ENCODE measurements around the gene MRPL41.
"Not testable (repeated sequence)": the region's sequence is repeated elsewhere in the genome, so short reads cannot be mapped to it uniquely, and the experiment has no call there.

The MRPL41 gene

DNA sequence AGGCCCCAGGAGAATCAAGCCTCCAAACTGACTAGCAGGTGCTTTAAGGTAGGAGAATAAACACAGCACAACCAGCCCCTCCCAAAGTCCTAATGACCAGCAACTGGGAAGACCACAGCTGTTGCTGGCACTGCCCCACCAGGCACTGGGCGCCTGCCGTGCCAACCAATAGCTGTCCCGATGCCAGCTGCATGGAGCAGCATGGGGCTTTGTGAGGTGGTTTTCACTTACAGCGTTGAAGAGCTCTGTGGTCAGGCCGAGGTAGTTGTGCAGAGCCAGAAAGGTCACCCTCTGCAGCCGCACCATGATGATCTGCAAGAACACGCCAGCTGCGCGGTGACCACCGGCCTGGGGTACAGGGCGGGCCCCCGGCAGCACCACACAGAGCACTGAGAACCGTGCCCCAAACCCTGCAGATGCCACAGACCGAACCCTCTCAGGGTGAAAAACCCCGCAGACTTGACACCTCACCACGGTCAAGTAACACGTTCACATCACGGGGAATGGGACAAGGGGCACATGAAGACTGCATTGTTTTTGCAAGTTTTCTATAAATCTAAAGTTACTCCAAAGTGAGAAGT, 30.2 kb upstream of the MRPL41 start:
- DNase-seq (ENCODE audit: low read depth in 2 of 2, low spot score in 1 of 2): no peak

DNA sequence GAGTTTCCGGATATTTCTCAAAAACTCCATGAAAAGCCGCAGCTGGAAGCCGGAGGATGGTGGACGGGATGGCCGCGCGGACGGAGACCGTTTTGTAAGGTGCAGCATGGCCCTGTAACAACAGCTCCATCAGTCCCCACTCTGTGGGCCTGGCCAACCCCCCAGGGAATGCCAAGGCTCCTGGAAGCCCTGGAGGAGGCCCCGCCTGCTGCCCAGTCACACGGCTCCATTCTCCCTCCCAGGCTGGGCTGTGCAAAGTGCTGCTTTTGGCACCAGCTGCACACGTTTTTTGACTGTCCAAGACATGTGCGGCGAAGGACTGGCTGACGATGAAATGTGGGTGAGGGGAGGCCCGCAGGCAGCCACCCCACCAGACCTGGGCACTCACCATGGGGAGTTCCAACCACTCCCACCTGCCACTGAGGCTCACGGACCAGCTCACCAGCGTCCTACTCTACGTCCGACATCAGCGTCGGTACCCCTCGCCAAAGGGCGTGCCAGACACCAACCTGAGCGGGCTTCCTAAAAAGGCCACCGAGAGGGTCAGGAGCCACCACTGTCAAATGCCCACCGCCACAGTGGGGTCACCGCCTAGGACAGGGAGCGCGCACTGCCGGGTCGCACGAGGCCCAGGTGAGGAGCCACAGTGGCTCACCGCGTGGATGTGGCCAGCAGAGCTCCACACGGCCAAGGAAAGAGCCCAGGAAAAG, 28.8 kb upstream of the MRPL41 start:
- DNase-seq (ENCODE audit: low read depth in 2 of 2, low spot score in 1 of 2): no peak

DNA sequence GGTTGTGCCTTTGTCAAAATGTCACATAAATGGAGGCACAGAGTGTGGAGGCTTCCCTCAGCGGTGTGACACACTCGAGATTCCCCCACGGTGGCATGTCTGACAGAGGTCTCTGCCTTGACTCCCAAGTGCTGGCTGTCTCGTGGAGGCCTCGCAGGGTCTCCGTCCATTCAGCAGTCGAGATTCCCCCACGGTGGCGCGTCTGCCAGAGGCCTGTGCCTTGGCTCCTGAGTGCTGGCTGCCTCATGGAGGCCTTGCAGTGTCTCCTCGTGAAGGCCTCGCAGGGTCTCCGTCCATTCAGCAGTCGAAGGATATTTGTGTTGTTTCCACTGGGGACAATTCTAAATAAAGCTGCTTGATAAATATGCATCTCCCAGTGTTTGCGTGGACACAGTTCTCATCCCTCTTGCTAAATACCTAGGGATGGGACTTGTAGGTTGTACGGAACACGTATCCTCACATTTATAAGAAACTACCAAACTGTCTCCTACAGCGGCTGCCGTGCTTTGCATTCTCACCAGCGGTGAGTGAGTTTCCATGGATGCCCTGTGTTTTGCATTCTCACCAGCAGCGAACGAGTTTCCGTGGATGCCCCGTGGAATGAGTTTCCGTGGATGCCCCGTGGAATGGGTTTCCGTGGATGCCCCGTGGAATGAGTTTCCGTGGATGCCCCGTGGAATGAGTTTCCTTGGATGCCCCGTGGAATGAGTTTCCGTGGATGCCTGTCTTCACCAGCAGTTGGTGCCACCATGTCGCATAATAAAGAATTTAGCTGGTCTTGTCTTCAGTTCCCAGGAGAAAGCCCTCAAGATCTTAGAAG, 27.3 kb upstream of the MRPL41 start:
- no peak for DNase-seq (ENCODE audit: low read depth in 2 of 2, low spot score in 1 of 2)

DNA sequence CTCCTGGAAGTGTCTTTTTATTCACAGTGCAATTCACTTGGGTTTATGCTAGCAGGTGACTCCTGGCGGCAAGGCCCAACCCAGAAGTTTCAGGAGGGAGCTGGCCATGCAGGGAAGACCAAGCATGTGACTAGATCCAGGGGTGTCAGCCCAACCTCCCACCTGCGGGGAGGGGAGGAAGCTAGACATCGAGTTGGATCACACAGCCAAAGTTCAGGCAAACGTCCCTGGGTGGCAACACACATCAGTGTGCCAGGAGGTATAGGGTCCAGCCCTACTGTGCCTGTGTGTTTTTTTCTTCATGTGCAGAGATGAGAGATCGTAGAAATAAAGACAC, 26.7 kb upstream of the MRPL41 start:
- DNase-seq (ENCODE audit: low read depth in 2 of 2, low spot score in 1 of 2): no peak

DNA sequence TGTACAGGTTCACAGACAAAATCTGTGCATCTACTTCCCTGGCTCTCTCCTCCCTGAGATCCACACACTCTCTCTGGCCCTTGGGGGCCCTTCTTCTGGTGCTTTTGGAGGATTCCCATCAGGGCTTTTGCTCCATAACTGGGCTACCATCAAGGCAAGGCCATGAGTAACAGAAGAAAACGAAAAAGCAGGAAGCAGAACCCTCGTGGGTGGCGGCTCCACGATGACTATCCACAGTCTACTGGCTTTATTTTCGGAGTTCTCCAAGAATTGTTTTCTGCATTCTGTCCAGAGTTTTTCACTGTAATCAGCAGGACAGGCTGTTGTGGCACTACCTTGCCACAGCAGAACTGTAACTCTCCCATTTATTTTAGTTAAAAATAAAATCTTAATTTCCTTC, 21.3 kb upstream of the MRPL41 start:
- no peak for DNase-seq (ENCODE audit: low read depth in 2 of 2, low spot score in 1 of 2)

DNA sequence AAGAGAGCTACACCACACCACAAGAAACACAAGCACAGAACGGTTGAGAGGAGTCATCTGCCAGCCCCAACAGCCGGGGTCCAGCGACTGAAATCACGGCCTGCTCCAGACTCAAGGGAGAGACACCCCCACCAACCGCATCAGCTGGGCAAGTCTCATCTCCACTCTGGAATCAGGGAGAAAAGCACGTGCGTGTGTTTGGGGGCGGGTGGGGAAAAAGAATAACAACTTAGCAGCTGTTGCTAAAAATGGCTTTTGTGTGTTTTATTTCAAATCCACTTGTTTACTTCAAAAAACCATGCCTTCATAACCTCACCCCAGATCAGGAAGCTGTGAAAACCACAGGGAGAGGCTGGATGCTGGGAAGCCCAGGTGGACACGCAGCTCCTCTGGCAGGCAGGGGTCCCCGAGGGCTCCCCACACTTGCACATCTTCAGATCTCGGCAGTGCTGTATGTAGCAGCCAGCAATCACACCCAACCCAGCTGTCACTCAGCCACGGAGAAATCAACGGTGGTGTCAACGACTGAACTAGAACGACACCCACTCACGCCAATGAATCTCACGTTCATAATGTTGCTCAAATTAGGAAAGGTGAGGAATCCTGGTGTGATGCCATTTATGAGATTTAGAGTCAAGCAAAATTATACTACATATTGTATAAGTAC, 20.4 kb upstream of the MRPL41 start:
- no peak for DNase-seq (ENCODE audit: low read depth in 2 of 2, low spot score in 1 of 2)

DNA sequence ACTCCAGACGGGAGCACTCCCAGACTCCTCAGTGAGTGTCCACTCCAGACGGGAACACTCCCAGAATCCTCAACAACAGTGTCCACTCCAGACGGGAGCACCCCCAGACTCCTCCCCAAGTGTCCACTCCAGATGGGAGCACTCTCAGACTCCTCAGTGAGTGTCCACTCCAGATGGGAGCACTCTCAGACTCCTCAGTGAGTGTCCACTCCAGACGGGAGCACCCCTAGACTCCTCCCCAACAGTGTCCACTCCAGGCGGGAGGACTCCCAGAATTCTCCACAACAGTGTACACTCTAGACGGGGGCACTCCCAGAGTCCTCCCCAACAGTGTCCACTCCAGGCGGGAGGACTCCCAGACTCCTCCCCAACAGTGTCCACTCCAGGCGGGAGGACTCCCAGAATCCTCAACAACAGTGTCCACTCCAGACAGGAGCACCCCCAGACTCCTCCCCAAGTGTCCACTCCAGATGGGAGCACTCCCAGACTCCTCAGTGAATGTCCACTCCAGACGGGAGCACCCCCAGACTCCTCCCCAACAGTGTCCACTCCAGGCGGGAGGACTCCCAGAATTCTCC, 18.7 kb upstream of the MRPL41 start:
- DNase-seq (ENCODE audit: low read depth in 2 of 2, low spot score in 1 of 2): not testable (repeated sequence)

DNA sequence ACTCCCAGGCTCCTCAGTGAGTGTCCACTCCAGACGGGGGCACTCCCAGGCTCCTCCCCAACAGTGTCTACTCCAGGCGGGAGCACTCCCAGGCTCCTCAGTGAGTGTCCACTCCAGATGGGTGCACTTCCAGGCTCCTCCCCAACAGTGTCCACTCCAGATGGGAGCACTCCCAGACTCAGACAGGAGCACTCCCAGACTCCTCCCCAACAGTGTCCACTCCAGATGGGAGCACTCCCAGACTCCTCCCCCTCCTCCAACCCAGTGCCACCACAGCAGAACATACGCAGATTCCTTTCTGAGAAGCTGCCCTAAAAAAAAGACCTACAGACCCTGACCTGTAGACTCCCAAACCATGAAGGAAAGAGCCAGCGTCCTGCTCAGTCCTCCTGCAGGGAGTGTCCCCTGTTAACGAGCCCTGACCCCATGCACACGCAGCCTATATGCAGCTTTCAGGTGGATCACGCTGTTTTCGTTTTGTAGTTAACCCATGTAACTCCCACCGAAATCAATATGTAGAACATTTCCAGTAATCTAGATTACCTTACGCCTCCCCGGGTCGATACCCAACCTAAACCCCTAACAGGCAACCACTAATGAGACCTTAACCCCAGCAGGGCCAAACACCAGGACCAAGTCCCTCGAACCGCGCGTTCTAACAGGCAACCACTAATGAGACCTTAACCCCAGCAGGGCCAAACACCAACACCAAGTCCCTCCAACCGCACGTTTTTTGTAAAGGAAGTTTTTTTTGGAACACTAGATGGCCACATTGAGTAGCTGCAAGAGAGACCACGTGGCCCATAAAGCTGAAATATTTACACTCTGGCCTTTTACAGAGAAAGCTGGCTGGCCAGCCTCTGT, 17.2 kb upstream of the MRPL41 start:
- DNase-seq (ENCODE audit: low read depth in 2 of 2, low spot score in 1 of 2): no peak

DNA sequence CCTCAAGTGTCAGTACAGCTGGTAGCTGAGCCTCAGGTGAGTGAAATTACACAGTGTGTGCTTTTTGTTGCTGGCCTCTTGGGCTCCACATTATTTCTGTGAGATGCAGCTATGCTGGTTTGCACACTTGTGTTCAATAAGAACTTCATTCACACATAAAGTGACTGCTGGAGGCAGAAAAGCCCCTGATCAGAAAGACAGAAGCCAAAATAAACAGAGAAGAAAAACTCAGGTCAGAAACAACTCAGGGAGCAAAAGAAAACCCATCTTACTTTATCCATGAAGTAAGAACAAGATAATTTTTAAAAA, 16.6 kb upstream of the MRPL41 start:
- DNase-seq (ENCODE audit: low read depth in 2 of 2, low spot score in 1 of 2): no peak

DNA sequence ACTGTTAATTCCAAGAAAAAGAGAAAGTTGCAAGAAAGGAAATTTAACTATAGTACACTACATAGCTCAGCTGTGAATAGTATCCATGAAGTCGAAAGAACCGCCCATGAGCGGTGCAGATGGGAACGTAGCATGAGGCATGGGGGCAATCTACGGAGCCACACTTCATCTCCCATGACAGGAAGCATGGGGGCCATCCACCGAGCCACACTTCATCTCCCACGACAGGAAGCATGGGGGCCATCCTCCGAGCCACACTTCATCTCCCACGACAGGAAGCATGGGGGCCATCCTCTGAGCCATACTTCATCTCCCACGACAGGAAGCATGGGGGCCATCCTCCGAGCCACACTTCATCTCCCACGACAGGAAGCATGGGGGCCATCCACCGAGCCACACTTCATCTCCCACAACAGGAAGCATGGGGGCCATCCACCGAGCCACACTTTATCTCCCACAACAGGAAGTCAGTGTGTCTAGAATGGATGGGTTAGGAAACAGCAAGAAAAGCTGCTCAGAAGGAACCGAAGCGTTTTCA, 15.0 kb upstream of the MRPL41 start:
- not testable (repeated sequence) for DNase-seq (ENCODE audit: low read depth in 2 of 2, low spot score in 1 of 2)

DNA sequence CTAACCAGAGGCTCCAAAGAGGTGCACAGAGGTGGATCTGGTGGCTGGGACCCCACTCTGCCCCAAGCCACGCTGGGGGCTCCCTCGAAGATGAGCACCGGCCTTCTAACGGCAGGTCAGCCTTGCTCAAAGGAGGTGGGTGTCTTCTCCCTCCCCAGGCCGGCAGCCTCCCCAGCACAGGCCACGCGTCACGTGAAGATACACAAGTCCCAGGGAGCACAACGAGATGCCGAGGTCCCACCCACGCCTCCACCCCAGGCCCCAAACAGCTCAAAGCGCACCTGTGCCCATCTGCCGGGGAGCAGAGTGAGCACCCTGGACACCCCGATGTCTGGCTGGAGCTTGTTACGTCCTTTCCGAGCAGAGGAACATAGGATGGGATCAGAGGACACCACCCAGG, 13.6 kb upstream of the MRPL41 start:
- no peak for DNase-seq (ENCODE audit: low read depth in 2 of 2, low spot score in 1 of 2)

DNA sequence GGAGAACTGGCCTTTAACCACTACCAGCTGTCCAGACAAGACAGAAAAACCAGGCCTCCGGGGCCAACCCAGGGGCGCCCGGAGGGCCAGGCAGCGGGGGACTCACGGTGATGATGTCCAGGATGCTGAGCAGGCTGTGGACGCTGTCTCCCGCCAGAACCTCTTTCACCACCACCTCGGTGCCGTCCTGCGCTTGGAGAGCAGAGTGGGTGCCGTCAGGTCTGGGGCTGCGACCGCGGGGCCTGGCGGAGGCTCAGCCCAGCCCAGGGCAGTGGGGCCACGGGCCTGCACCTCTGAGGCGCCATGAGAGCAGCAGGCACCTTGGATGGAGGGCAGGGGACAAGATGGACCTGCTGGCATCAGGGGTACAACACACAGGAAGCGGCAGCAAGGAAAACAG, 11.1 kb upstream of the MRPL41 start:
- DNase-seq (ENCODE audit: low read depth in 2 of 2, low spot score in 1 of 2): no peak

DNA sequence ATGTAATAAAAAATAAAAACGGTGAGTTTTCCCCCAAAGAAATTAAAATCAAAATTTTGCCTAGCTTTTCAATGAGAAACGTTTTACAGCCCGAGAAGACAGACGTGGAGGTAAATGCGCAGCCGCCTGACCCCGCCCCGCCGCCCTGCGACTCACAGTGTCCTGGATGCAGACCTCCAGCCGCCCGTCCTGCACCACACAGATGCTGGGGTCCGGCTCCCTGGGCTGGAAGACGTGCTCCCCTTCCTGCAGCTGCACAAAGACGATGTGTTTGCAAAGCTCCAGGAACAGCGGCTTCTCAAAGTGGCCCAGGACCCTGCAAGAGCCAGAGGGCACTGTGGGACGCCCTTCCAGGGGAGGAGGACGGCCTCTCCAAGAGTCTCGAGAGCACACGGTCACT, 9.2 kb upstream of the MRPL41 start:
- DNase-seq (ENCODE audit: low read depth in 2 of 2, low spot score in 1 of 2): no peak

DNA sequence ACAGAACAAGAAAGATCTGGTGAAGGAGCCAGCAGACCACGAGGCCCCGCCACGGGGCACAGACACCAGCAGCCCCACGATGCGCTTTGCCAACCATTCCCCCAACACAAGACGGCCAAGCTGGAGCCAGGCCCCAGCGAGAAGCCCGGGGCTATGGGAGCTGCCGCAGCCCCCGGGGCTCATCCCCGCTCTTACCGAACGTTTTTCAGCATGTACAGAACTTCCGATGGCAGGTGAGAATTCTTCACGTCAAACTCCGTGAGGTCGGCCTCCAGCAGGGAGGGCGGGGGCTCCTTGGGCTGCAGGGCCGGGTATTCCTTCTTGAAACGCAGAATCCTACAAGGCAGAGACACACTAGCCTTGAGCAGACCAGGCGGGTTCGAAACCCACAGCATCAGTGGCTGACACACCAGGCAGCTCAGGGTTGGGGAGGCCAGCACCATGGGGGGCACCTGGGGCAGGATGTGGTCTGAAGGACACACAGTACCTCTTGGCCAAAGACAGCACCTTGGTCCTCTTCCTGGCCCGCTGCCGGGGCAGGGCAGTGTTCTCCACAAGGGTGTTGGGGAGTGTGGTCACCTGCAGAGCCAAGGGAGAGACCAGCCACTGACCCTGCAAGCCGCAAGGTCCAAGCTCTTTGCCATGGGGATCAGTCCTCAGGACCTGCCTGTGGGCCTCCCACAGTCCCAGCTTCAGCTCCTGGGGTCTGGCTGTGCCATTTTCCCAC, 8.3 kb upstream of the MRPL41 start:
- no peak for DNase-seq (ENCODE audit: low read depth in 2 of 2, low spot score in 1 of 2)

DNA sequence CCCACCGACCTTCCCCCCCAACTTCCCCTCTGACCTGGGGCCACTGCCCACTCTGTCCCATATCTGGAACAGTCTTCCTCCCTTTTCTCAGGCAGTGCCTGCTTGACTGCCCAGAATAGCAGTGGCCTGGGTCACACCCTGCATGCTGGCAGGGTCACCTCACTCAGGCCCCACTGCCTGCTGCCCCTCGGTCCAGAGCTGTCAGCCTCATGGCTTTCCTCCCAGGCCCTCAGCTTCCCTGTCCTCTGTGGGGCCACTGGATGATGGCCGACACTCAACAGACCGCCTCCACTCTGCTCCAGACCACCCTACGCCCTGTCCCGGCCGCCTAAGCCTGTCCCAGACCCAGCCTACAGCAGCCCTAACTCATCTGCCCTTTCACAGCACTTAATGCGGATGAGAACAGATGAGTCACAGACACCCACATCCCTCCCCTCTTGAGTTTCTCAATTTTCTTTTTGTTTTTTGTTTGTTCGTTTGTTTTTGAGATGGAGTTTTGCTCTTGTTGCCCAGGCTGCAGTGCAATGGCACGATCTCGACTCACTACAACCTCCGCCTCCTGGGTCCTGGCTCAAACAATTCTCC, 7.4 kb upstream of the MRPL41 start:
- DNase-seq (ENCODE audit: low read depth in 2 of 2, low spot score in 1 of 2): no peak

DNA sequence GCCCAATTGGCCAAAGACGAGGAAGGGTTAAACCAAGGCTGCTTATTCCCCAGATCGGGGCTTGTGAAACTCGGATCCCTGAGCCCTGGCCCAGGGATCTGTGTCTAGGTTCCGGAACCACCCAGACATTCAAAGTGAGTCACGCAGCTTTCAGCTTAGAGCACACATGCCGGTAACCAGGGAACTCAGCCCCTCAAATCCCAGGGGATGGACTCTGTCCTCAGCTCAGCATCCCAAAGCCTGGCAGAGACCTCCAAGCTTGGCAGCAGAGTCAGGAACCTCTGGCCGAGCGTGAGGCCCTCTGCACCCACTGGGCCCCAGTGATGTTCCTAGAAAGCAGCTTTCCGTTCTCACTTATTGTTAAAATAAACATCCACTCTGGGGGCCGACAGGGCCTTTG, 6.6 kb upstream of the MRPL41 start:
- DNase-seq (ENCODE audit: low read depth in 2 of 2, low spot score in 1 of 2): no peak

DNA sequence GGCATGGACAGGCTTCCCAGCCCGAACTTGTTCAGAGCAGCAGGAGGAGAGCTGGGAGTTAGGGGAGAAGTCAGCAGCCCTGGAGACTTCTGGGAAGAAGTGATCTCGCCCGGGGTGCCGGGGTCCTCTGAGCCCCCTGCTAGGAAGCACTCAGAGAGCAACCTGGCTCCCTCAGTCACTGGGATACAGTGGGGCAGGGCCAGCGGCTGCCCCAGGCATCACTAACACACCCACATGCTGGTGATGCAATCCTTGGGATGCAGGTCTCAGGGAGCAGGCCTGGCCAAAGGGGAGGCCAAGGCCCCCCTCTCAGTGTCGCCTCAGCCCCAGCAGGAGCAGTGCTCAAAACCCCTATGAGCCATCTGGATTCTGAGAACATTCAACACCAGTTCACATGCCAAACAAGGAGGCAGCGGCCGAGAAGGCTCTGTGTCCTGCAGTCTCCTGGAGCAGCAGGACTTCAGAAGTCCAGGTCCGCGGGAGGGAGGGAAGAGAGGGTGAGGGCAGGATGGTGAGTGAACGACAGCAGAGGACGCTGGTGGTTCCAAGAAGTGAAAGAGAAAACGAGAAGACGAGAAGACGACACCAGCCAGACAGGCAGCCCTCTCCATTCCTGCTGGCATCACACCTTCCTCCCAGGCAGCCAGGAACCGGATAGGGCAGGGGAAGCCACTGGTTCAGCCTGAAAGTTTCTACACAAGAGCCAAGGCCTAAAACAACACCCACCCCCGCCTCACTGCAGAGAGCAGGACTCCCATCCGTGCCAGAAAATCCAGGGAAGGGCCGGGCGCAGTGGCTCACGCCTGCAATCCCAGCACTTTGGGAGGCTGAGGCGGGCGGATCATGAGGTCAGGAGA, 3.8 kb upstream of the MRPL41 start:
- no peak for DNase-seq (ENCODE audit: low read depth in 2 of 2, low spot score in 1 of 2)

DNA sequence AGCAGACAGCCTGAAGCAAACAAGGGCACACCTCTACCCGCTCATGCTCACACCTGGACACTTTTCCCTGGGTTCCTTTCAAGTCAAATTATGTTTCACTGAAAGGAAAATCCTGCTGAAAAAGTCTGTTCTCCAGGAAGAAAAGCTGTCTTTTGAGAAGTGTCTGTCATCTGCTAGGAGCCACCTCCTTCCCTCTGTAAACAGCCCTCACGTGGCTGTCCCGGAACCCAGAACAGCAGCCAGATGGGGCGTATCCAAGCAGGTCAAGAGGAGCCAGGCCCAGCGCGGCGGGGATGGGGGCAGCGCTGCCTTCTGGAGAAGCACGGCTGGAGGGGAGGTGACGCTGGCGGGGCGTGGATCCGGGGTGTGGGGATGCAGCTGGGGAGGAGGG, 1.5 kb upstream of the MRPL41 start, which contains the start of gene PNPLA7:
Gene PNPLA7, minus strand, starts transcription at position 172 of the 391 bp plus-strand sequence. CDS start 205 bp downstream, outside the sequence.
- DNase-seq (ENCODE audit: low read depth in 2 of 2, low spot score in 1 of 2): peak in 1 of 2 donors; percentile 14

DNA sequence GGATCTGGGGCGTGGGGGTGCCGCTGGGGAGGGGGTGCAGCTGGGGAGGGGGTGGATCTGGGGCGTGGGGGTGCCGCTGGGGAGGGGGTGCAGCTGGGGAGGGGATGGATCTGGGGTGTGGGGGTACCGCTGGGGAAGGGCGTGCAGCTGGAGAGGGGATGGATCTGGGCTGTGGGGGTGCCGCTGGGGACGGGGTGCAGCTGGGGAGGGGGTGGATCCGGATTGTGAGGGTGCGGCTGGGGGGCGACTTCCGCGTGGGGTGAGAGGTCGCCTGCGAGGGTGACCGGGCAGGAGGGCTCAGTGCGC, 768 bp upstream of the MRPL41 start:
- DNase-seq (ENCODE audit: low read depth in 2 of 2, low spot score in 1 of 2): not testable (repeated sequence)
